HG03280 (cell line): ENCODE results near the gene PTPN4.

Experiments
- ATAC-seq: cut with Tn5 transposase; IDR thresholded peaks from one replicate; pipeline ENCODE4 v1.9.1; 2021; ENCODE audit warnings: mild to moderate bottlenecking, moderate library complexity; ENCODE audit not compliant: unreplicated experiment

PTPN4 gene

GRCh38 chr2:119852214-119852613 is 92.5 kb downstream of the PTPN4 start:
- no peak for ATAC-seq

- no peak for ATAC-seq
Observed at GRCh38 chr2:119853777-119854399, 94.2 kb downstream of the PTPN4 start.

GRCh38 chr2:119856469-119856901 is 96.8 kb downstream of the PTPN4 start:
- ATAC-seq: no peak

- ATAC-seq: no peak
Observed at GRCh38 chr2:119857742-119858141, 98.0 kb downstream of the PTPN4 start.

GRCh38 chr2:119859528-119859927 is 99.8 kb downstream of the PTPN4 start:
- ATAC-seq: no peak

GRCh38 chr2:119860924-119861323 is 101.2 kb downstream of the PTPN4 start:
- no peak for ATAC-seq

- peak; percentile 75 for ATAC-seq
Observed at GRCh38 chr2:119862127-119862889, 102.6 kb downstream of the PTPN4 start.

GRCh38 chr2:119864318-119864717 is 104.6 kb downstream of the PTPN4 start:
- ATAC-seq: no peak

- no peak for ATAC-seq
Observed at GRCh38 chr2:119871725-119872124, 112.0 kb downstream of the PTPN4 start.

- no peak for ATAC-seq
Observed at GRCh38 chr2:119873350-119874315, 113.9 kb downstream of the PTPN4 start.

GRCh38 chr2:119879502-119879901 is 119.8 kb downstream of the PTPN4 start:
- no peak for ATAC-seq

- no peak for ATAC-seq
Observed at GRCh38 chr2:119888680-119889079, 129.0 kb downstream of the PTPN4 start.

- no peak for ATAC-seq
Observed at GRCh38 chr2:119897736-119898395, 138.1 kb downstream of the PTPN4 start.

- ATAC-seq: no peak
Observed at GRCh38 chr2:119901013-119901412, 141.3 kb downstream of the PTPN4 start.

- ATAC-seq: no peak
Observed at GRCh38 chr2:119910566-119910965, 150.8 kb downstream of the PTPN4 start.

GRCh38 chr2:119914266-119914665 is 154.5 kb downstream of the PTPN4 start:
- ATAC-seq: no peak

GRCh38 chr2:119921825-119922224 is 162.1 kb downstream of the PTPN4 start:
- ATAC-seq: no peak

- no peak for ATAC-seq
Observed at GRCh38 chr2:119922699-119923098, 163.0 kb downstream of the PTPN4 start.

- no peak for ATAC-seq
Observed at GRCh38 chr2:119929537-119929936, 169.8 kb downstream of the PTPN4 start.

- no peak for ATAC-seq
Observed at GRCh38 chr2:119932809-119933208, 173.1 kb downstream of the PTPN4 start.

- ATAC-seq: no peak
Observed at GRCh38 chr2:119934319-119934718, 174.6 kb downstream of the PTPN4 start.
